ENCODE data around the gene UGGT2.

UGGT2 gene

DNA sequence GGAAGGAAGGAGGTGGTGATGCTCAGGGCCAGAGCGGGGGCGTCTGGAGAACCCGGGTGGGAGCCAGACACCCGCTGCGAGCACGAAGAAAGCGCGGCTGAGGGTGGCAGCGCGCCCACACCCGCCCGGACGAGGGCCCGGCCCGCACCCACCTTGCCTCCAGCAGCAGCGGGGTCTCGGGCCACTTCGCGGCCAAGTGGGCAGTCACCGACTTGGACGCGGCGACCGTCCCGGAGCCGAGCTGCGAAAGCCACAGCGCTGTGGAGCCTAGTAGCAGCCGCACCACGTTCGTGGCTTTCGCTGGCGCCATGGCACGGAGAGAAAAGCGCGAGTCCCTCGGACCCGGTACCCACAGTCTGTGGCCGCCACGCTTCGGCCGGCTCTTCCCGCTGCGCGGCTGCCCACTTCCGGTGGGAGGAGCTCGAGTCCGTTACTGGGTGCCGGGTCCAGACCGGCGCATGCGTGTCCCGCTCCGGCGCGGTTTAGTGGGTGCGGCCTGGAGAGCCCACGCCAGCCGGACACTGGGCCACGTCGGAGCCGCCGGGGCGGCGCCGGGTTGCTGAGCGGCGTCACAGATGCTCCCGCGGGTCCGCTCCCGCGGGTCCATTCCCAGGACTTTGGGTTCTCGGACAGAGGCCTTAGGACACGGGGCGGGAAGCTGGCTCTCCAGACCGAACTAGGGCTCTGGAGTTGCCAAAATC is at the start of gene UGGT2:
TSS of gene UGGT2 (minus strand) at position 399 of the 701 bp plus-strand sequence. CDS start at position 310, 89 bp downstream.
- H3K9me2 ChIP-seq (replicated peaks; ENCODE audit: control insufficient read depth, low read length) = no peaks in the 10 kb centered on the region
- peak within 1 kb of the TSS; percentile 62 for H3K27ac ChIP-seq (ENCODE audit: low read depth, low read length)
- TF ChIP-seq EZH2phosphoT487 (IDR thresholded peaks at IDR 0.05; ENCODE audit: borderline replicate concordance, low read length) = no peak
- TF ChIP-seq, protein P1, sequence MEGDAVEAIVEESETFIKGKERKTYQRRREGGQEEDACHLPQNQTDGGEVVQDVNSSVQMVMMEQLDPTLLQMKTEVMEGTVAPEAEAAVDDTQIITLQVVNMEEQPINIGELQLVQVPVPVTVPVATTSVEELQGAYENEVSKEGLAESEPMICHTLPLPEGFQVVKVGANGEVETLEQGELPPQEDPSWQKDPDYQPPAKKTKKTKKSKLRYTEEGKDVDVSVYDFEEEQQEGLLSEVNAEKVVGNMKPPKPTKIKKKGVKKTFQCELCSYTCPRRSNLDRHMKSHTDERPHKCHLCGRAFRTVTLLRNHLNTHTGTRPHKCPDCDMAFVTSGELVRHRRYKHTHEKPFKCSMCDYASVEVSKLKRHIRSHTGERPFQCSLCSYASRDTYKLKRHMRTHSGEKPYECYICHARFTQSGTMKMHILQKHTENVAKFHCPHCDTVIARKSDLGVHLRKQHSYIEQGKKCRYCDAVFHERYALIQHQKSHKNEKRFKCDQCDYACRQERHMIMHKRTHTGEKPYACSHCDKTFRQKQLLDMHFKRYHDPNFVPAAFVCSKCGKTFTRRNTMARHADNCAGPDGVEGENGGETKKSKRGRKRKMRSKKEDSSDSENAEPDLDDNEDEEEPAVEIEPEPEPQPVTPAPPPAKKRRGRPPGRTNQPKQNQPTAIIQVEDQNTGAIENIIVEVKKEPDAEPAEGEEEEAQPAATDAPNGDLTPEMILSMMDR (IDR thresholded peaks at IDR 0.05; ENCODE audit: low read depth, low read length, poor library complexity, severe bottlenecking) = no peak
- H3K4me2 ChIP-seq (ENCODE audit: low read length) = peak within 1 kb of the TSS; percentile 80
- no peaks in the 10 kb centered on the region for H3K36me3 ChIP-seq (ENCODE audit: control insufficient read depth, low read length)
- peak within 1 kb of the TSS; percentile 100 for H3K4me3 ChIP-seq (ENCODE audit: low read length)
- peaks cover 17% of the 10 kb centered on the region for H3K27me3 ChIP-seq (ENCODE audit: control insufficient read depth, low read length)
- peaks cover 34% of the 10 kb centered on the region for H3K79me2 ChIP-seq (ENCODE audit: control insufficient read depth, low read length)
- peaks cover 14% of the 10 kb centered on the region for H3K4me1 ChIP-seq (ENCODE audit: control insufficient read depth, low read length)
- 0 out of 2 replicates have a peak, but pooled peaks cover 9% of the 10 kb centered on the region for H3F3A ChIP-seq (ENCODE audit: control insufficient read depth, insufficient read depth)
- no peaks in the 10 kb centered on the region for H3K9me3 ChIP-seq (ENCODE audit: control insufficient read depth, insufficient read depth, low read length)
- no peaks in the 10 kb centered on the region for H4K20me1 ChIP-seq (ENCODE audit: control insufficient read depth, insufficient read depth, low read depth, low read length)

DNA sequence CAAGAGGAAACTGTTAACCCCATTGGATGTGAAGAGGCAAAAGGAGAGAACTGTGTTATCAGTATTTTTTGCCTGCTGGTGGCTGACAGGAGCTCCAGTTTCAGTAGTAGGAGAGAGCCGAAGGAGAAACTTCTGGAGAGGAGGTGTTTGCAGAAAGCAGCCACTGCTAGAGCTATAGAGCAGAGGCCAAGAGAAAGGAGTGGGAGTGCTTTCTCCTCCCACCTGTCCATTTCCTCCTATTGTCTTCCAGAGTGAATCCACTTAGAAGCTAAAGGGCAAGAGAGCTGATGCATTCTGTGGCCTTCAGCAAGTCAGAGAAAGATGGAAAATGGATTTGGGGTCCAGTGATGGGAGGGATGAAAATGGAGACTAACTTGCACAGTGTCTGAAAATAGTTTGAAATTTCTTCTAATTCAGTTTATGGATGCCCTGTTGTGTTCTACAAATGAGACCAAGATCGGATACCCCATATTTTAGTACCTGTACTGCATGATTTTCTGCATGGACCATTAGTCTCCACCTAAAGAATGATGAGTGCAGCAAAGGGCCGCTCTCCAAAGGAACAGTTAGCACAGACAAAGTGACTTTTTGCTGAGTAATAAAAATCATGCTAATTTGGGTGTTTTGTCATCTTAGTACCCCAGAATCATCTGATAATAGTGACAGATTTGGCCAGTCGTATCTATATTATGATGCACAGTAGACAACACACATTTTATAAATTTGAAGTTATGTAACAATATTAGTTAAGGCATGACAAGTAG is 47.4 kb upstream of the UGGT2 start:
- no peaks in the 10 kb centered on the region for H3F3A ChIP-seq (ENCODE audit: control insufficient read depth, insufficient read depth)

GRCh38 chr13:96093296-96094006 is 40.2 kb upstream of the UGGT2 start:
- Histone ChIP-seq H3K9me3 (ENCODE audit: control insufficient read depth, insufficient read depth, low read length) (no peaks in the 10 kb centered on the region), H3K4me1 (ENCODE audit: control insufficient read depth, low read length) (no peaks in the 10 kb centered on the region), H3K4me3 (ENCODE audit: low read length) (no peak overlapping the region), H3K36me3 (ENCODE audit: control insufficient read depth, low read length) (no peaks in the 10 kb centered on the region), H3K79me2 (ENCODE audit: control insufficient read depth, low read length) (no peaks in the 10 kb centered on the region), H3K27ac (ENCODE audit: low read depth, low read length) (no peak overlapping the region), H3K4me2 (ENCODE audit: low read length) (no peak overlapping the region), H3K27me3 (ENCODE audit: control insufficient read depth, low read length) (peaks cover 40% of the 10 kb centered on the region), H3F3A (ENCODE audit: control insufficient read depth, insufficient read depth) (no peaks in the 10 kb centered on the region), H4K20me1 (ENCODE audit: control insufficient read depth, insufficient read depth, low read depth, low read length) (no peaks in the 10 kb centered on the region), H3K9me2 (replicated peaks; ENCODE audit: control insufficient read depth, low read length) (no peaks in the 10 kb centered on the region)
- no peak for TF ChIP-seq EZH2phosphoT487 (IDR thresholded peaks at IDR 0.05; ENCODE audit: borderline replicate concordance, low read length)
- TF ChIP-seq, protein P1 (IDR thresholded peaks at IDR 0.05; ENCODE audit: low read depth, low read length, poor library complexity, severe bottlenecking) = no peak

More for the DNA sequence above, 47.4 kb upstream of the UGGT2 start:
- H3K9me3 ChIP-seq (ENCODE audit: control insufficient read depth, insufficient read depth, low read length) = no peaks in the 10 kb centered on the region
- TF ChIP-seq EZH2phosphoT487 (IDR thresholded peaks at IDR 0.05; ENCODE audit: borderline replicate concordance, low read length) = no peak
- TF ChIP-seq, protein P1 (IDR thresholded peaks at IDR 0.05; ENCODE audit: low read depth, low read length, poor library complexity, severe bottlenecking) = no peak
- H3K27me3 ChIP-seq (ENCODE audit: control insufficient read depth, low read length) = no peaks in the 10 kb centered on the region
- H3K9me2 ChIP-seq (replicated peaks; ENCODE audit: control insufficient read depth, low read length) = no peaks in the 10 kb centered on the region
- H3K36me3 ChIP-seq (ENCODE audit: control insufficient read depth, low read length) = no peaks in the 10 kb centered on the region
- H3K4me1 ChIP-seq (ENCODE audit: control insufficient read depth, low read length) = no peaks in the 10 kb centered on the region
- H3K79me2 ChIP-seq (ENCODE audit: control insufficient read depth, low read length) = no peaks in the 10 kb centered on the region
- no peak overlapping the region for H3K4me3 ChIP-seq (ENCODE audit: low read length)
- H3K27ac ChIP-seq (ENCODE audit: low read depth, low read length) = no peak overlapping the region
- no peak overlapping the region for H3K4me2 ChIP-seq (ENCODE audit: low read length)
- H4K20me1 ChIP-seq (ENCODE audit: control insufficient read depth, insufficient read depth, low read depth, low read length) = no peaks in the 10 kb centered on the region

Data from DOHH2 (cell line).